A549 treated with AZD9567 at 1 μM for 4 hours (cell line): ENCODE measurements around the gene AWAT1. TPM values are rescaled to one million over a fixed set of nuclear protein-coding genes. Genes with fewer than 3 reads are reported as not detected.

Experiments used
- total RNA-seq: library from RNA; stranded (reverse); fragments of 200-300 nt; extraction: Qiagen RNA extraction; gene quantifications from 5 replicates; pipeline ENCODE4 v1.2.3, GENCODE V29; 2022; ENCODE audit not compliant: insufficient read depth

The AWAT1 gene
- not detected in 5 replicates for total RNA-seq

GRCh38 chrX:70234355-70234754, at the start of gene AWAT1:
TSS of gene AWAT1 (plus strand) at chrX:70234655. CDS start at chrX:70234696, 41 bp downstream.

GRCh38 chrX:70260104-70260503, 25.6 kb downstream of the AWAT1 start, which contains the start of gene P2RY4:
TSS of gene P2RY4 (minus strand) at chrX:70260204. CDS start at chrX:70259624, 580 bp downstream.

GRCh38 chrX:70268034-70268433, 33.6 kb downstream of the AWAT1 start, which contains the start of gene ARR3:
TSS of gene ARR3 (plus strand) at chrX:70268334. CDS start at chrX:70269386, 1,052 bp downstream.

GRCh38 chrX:70281951-70282350, 47.5 kb downstream of the AWAT1 start, which contains the start of gene RAB41:
TSS of gene RAB41 (plus strand) at chrX:70282172. CDS start at chrX:70282218, 46 bp downstream.

Other genes with a start within 250 kb of the AWAT1 start
- not detected in 5 replicates for gene AWAT2, start 184.7 kb upstream of the AWAT1 start, total RNA-seq
- gene OTUD6A, start 172.2 kb upstream of the AWAT1 start, total RNA-seq, result not detected in 5 replicates
- gene IGBP1, start 101.2 kb upstream of the AWAT1 start, total RNA-seq, result 59.9 to 68.4 TPM (median 65.9 TPM) in 5 replicates
- not detected in 5 replicates for gene DGAT2L6, start 57.2 kb upstream of the AWAT1 start, total RNA-seq
- gene P2RY4, start 25.5 kb downstream of the AWAT1 start, total RNA-seq, result 0.05 to 0.12 TPM in 2 of 5 replicates, not detected in the others
- not detected in 5 replicates for gene ARR3, start 33.7 kb downstream of the AWAT1 start, total RNA-seq
- gene RAB41, start 47.5 kb downstream of the AWAT1 start, total RNA-seq, result not detected in 5 replicates
- 87.0 to 117 TPM (median 90.7 TPM) in 5 replicates for gene PDZD11, start 55.3 kb downstream of the AWAT1 start, total RNA-seq
- 25.0 to 31.1 TPM (median 27.3 TPM) in 5 replicates for gene KIF4A, start 55.4 kb downstream of the AWAT1 start, total RNA-seq
- 0.06 to 0.09 TPM (median 0.08 TPM) in 3 of 5 replicates, not detected in the others for gene GDPD2, start 188.7 kb downstream of the AWAT1 start, total RNA-seq
- gene DLG3, start 210.2 kb downstream of the AWAT1 start, total RNA-seq, result 2.4 to 7.6 TPM (median 4.8 TPM) in 5 replicates